Spleen (tissue), 7 donors: ENCODE results near the gene FOXL3.

Experiments used
- POLR2A ChIP-seq, 3 donors: fragments of 450-650 bp; IDR thresholded peaks; one replicate each; pipeline ENCODE4 v1.5.1; 2017; ENCODE audit warnings: antibody characterized with exemption in 3 of 3, mild to moderate bottlenecking in 1 of 3
- POLR2AphosphoS5 ChIP-seq, 3 donors: sonication (generic); formaldehyde crosslinking; IDR thresholded peaks; one replicate each; pipeline ENCODE4 v1.5.1; 2017; ENCODE audit warnings: antibody characterized with exemption in 3 of 3
- TF ChIP-seq, protein P1 (sequence below), 11 experiments: fragments of 200-600 bp in 7 of 11; fragments of 450-650 bp in 4 of 11; sonication (generic) in 4 of 11; IDR thresholded peaks in 8 of 11; conservative IDR thresholded peaks in 3 of 11; 1 replicate in 7 of 11; 2 replicates in 4 of 11; pipeline versions ENCODE4 v1.4.0 to v1.8.0; 2016 to 2021; ENCODE audit warnings: antibody characterized with exemption in 11 of 11, inconsistent platforms in 4 of 11, mild to moderate bottlenecking in 1 of 11
- donor health status: DM: no; HTN: no; CAD: no; lungs with moderate emphysema.
- donor health status: DM: no; HTN: no; CAD: no.
- donor health status: DM: no; HTN: no; CAD: no.

DNA sequence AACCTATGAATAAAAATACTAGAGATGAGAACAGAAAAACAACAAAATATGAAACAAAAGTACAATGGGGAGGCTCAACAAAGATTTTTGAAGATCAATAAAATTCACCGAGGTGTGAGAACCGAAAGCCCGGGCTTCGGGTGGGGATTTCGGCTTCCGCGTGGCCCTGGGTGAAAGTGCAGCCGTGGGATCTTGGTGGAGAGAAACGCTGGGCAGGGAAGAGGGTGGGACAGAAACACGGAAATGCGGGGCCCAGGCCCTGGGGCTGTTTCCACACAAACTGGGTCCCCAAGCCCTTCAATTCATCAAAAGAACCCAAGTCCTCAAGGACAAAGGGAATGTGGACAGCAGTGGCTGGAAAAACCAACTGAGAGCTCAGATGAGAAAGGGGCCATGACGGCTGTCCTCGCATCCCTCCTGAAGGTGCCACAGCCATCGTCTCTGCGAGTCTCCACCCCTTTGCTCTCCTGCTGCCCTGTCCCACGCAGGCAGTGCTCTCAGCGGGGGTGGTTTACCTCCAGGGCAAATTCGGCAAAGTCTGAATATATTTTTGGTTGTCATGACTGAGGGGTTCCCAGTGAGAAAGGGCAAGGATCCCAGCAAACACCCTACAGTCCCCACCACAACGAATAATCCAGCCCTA, 19.7 kb downstream of the FOXL3 start:
- TF ChIP-seq, protein P1, sequence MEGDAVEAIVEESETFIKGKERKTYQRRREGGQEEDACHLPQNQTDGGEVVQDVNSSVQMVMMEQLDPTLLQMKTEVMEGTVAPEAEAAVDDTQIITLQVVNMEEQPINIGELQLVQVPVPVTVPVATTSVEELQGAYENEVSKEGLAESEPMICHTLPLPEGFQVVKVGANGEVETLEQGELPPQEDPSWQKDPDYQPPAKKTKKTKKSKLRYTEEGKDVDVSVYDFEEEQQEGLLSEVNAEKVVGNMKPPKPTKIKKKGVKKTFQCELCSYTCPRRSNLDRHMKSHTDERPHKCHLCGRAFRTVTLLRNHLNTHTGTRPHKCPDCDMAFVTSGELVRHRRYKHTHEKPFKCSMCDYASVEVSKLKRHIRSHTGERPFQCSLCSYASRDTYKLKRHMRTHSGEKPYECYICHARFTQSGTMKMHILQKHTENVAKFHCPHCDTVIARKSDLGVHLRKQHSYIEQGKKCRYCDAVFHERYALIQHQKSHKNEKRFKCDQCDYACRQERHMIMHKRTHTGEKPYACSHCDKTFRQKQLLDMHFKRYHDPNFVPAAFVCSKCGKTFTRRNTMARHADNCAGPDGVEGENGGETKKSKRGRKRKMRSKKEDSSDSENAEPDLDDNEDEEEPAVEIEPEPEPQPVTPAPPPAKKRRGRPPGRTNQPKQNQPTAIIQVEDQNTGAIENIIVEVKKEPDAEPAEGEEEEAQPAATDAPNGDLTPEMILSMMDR (IDR thresholded peaks at IDR 0.05 in 8 of 11, conservative IDR thresholded peaks at IDR 0.05 in 3 of 11): no peak
- TF ChIP-seq POLR2A (IDR thresholded peaks at IDR 0.05) (no peak), POLR2AphosphoS5 (IDR thresholded peaks at IDR 0.05) (no peak)
